UCSD-AML1 (cell line): ENCODE data around the gene TNK2.
"Not testable (repeated sequence)": the region's sequence is repeated elsewhere in the genome, so short reads cannot be mapped to it uniquely, and the experiment has no call there.

Experiments used
- DNase-seq: peaks from one replicate; lab custom pipeline; 2025; ENCODE audit not compliant: unreplicated experiment; lab: John Stamatoyannopoulos, UW

TNK2 gene

GRCh38 chr3:195824425-195825190 is 83.7 kb downstream of the TNK2 start:
- not testable (repeated sequence) for DNase-seq

- DNase-seq: no peak
Measured at GRCh38 chr3:195823999-195824398, 84.4 kb downstream of the TNK2 start.

- DNase-seq: no peak
Measured at GRCh38 chr3:195823280-195823679, 85.1 kb downstream of the TNK2 start.

- DNase-seq: no peak
Measured at GRCh38 chr3:195822131-195822696, 86.1 kb downstream of the TNK2 start.

- DNase-seq: no peak
Measured at GRCh38 chr3:195821403-195822130, 86.8 kb downstream of the TNK2 start.

- no peak for DNase-seq
Measured at GRCh38 chr3:195820901-195821300, 87.5 kb downstream of the TNK2 start.

GRCh38 chr3:195820186-195820585 is 88.2 kb downstream of the TNK2 start:
- DNase-seq: no peak

- no peak for DNase-seq
Measured at GRCh38 chr3:195818301-195818700, 90.0 kb downstream of the TNK2 start.

GRCh38 chr3:195817578-195818135 is 90.7 kb downstream of the TNK2 start:
- no peak for DNase-seq

- not testable (repeated sequence) for DNase-seq
Measured at GRCh38 chr3:195816276-195816913, 92.0 kb downstream of the TNK2 start.

GRCh38 chr3:195815169-195815771 is 93.1 kb downstream of the TNK2 start:
- no peak for DNase-seq

GRCh38 chr3:195813916-195814640 is 94.3 kb downstream of the TNK2 start:
- no peak for DNase-seq
